ENCODE measurements around the gene PHACTR1.

The PHACTR1 gene

DNA sequence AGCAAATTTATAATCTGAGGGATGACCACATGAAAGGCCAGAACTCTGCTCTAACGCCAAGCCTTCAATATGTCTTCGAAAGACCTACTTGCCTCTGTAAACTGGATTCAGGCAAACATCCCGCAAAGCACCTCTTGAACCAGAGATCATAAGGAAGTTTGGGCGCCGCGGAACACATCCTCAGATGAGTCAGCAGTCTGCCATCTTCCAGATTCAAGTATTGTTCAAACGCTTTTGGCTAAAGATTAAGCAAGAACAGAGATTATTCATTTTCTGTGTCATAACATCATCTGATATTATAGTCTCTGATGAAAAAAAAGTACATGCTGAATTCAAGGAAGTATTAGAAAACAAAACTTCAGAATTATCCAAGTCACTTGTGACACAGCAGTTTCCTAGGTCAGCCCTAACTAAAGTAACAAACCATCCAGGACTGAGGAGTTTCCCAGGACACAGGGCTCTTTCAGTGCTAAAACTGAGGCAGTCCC is 591.0 kb downstream of the PHACTR1 start:
- H3K36me3 ChIP-seq (replicated peaks in 1 of 2; ENCODE audit: control insufficient read depth in 2 of 2, insufficient read depth in 2 of 2, low read length in 2 of 2) = peaks cover 32 to 94% of the 10 kb centered on the region in 2 donors
- H3K9me3 ChIP-seq (replicated peaks in 1 of 2; ENCODE audit: control insufficient read depth in 2 of 2, insufficient read depth in 1 of 2, low read depth in 1 of 2, low read length in 2 of 2) = no peaks in the 10 kb centered on the region
- H2BK15ac ChIP-seq (ENCODE audit: low read length) = no peak overlapping the region
- H4K91ac ChIP-seq (ENCODE audit: low read depth, low read length, poor library complexity) = no peak overlapping the region
- H2BK5ac ChIP-seq (ENCODE audit: low read length) = no peak overlapping the region
- no peak overlapping the region for H3K4ac ChIP-seq (ENCODE audit: low read length)
- H3K4me1 ChIP-seq (ENCODE audit: control insufficient read depth in 2 of 2, insufficient read depth in 1 of 2, low read depth in 1 of 2, low read length in 2 of 2) = no peaks in the 10 kb centered on the region
- H3K9ac ChIP-seq (ENCODE audit: low read depth, low read length, poor library complexity) = no peak overlapping the region
- DNase-seq (ENCODE audit: low spot score) = no peak
- H2BK120ac ChIP-seq (ENCODE audit: low read depth, low read length) = no peak overlapping the region
- no peak overlapping the region for H3K4me3 ChIP-seq (ENCODE audit: low read length in 2 of 2)
- no CpG with 5 or more reads among the region's 7 CpGs for WGBS, 2 donors (ENCODE audit: extremely low coverage in 2 of 2, insufficient read length in 2 of 2, insufficient replicate concordance in 1 of 2)
- H3K4me2 ChIP-seq (ENCODE audit: insufficient read depth, low read length, poor library complexity, severe bottlenecking) = no peak overlapping the region
- H3K23ac ChIP-seq (ENCODE audit: low read depth, low read length, poor library complexity) = no peak overlapping the region
- H3K14ac ChIP-seq (ENCODE audit: low read length) = no peak overlapping the region
- no peak overlapping the region for H2AFZ ChIP-seq (ENCODE audit: low read length)
- H4K8ac ChIP-seq (ENCODE audit: low read depth, low read length) = no peak overlapping the region
- H2BK12ac ChIP-seq (ENCODE audit: low read length) = no peak overlapping the region
- no peak overlapping the region for H2AK5ac ChIP-seq (ENCODE audit: low read depth, low read length)
- H3K27ac ChIP-seq (replicated peaks; ENCODE audit: low read length) = no peak overlapping the region
- no peaks in the 10 kb centered on the region for H3K27me3 ChIP-seq (ENCODE audit: control insufficient read depth in 3 of 3, insufficient read depth in 3 of 3, low read depth in 1 of 3, low read length in 3 of 3)
- H3K79me1 ChIP-seq (ENCODE audit: low read depth, low read length) = peaks cover 1% of the 10 kb centered on the region
- no peak overlapping the region for H3K18ac ChIP-seq (ENCODE audit: low read length)

DNA sequence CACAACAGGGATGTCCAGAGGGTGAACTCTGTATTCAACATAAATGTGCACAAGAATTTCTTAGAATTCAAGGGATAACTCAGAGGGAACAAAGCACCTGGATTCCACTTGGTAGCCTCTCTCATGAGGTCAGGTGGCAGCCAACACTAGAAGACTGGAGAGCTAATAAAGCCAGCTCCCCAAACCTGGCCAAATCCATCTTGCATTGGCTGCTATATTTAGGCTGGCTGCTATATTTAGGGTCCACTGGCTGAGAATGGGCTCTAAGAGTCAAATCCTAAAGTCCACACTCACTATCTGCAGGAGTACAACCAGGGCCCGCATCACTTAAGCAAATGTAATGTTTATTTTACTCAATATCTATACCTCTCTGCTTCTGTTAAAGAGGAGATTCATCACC is 591.8 kb downstream of the PHACTR1 start:
- Histone ChIP-seq H3K9me3 (replicated peaks in 1 of 2; ENCODE audit: control insufficient read depth in 2 of 2, insufficient read depth in 1 of 2, low read depth in 1 of 2, low read length in 2 of 2) (no peaks in the 10 kb centered on the region), H4K8ac (ENCODE audit: low read depth, low read length) (no peak overlapping the region), H3K14ac (ENCODE audit: low read length) (no peak overlapping the region), H3K23ac (ENCODE audit: low read depth, low read length, poor library complexity) (no peak overlapping the region), H3K36me3 (replicated peaks in 1 of 2; ENCODE audit: control insufficient read depth in 2 of 2, insufficient read depth in 2 of 2, low read length in 2 of 2) (peaks cover 26 to 94% of the 10 kb centered on the region in 2 donors), H3K27ac (replicated peaks; ENCODE audit: low read length) (no peak overlapping the region), H2BK120ac (ENCODE audit: low read depth, low read length) (no peak overlapping the region), H3K4me3 (ENCODE audit: low read length in 2 of 2) (no peak overlapping the region), H3K4ac (ENCODE audit: low read length) (no peak overlapping the region), H3K4me1 (ENCODE audit: control insufficient read depth in 2 of 2, insufficient read depth in 1 of 2, low read depth in 1 of 2, low read length in 2 of 2) (no peaks in the 10 kb centered on the region), H3K9ac (ENCODE audit: low read depth, low read length, poor library complexity) (no peak overlapping the region), H4K91ac (ENCODE audit: low read depth, low read length, poor library complexity) (no peak overlapping the region), H3K18ac (ENCODE audit: low read length) (no peak overlapping the region), H2BK12ac (ENCODE audit: low read length) (no peak overlapping the region), H3K4me2 (ENCODE audit: insufficient read depth, low read length, poor library complexity, severe bottlenecking) (no peak overlapping the region), H3K27me3 (ENCODE audit: control insufficient read depth in 3 of 3, insufficient read depth in 3 of 3, low read depth in 1 of 3, low read length in 3 of 3) (no peaks in the 10 kb centered on the region), H3K79me1 (ENCODE audit: low read depth, low read length) (peaks cover 1% of the 10 kb centered on the region), H2BK5ac (ENCODE audit: low read length) (no peak overlapping the region), H2AK5ac (ENCODE audit: low read depth, low read length) (no peak overlapping the region), H2BK15ac (ENCODE audit: low read length) (no peak overlapping the region), H2AFZ (ENCODE audit: low read length) (no peak overlapping the region)
- WGBS, 2 donors (ENCODE audit: extremely low coverage in 2 of 2, insufficient read length in 2 of 2, insufficient replicate concordance in 1 of 2) = no CpG with 5 or more reads among the region's 1 CpG
- DNase-seq (ENCODE audit: low spot score) = no peak

DNA sequence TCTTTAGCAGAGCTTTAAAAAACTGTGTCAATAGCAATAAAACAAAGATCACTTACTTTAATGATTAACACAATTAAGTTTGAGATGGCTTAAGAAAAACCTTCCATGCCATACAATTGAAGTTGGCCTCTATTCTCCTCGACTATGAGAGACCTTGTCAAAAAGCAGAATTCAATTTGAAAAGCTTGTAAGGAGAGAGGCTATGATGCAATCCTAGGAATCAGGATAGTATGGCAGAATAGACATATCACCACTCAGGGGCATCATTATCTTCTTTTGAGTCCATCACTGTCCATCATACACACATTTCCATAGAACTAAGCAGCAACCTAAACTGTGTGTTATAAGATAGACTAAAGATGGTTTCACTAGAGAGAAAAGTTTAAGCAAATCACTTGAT is 594.6 kb downstream of the PHACTR1 start:
- peaks cover 21 to 94% of the 10 kb centered on the region in 2 donors for H3K36me3 ChIP-seq (replicated peaks in 1 of 2; ENCODE audit: control insufficient read depth in 2 of 2, insufficient read depth in 2 of 2, low read length in 2 of 2)
- no peak overlapping the region for H2AFZ ChIP-seq (ENCODE audit: low read length)
- no peak overlapping the region for H2AK5ac ChIP-seq (ENCODE audit: low read depth, low read length)

DNA sequence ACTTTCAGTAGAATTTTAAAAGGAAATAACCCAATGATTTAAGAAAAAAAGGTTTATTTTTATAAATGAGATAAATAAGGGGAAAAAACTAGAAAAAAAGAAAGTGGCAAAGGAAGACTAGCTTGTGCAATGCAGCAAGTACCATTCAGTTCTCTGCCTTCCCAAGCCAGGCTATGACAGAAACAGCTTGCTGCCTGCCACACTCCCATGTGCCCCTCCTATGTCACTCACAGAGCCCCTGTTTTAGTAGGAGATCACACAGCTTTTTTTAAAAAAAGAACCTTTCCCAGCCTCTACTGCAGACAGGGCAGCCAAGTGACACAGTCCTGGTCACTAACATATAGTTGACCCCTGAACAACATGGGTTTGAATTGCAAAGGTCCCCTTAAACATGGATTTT is 598.2 kb downstream of the PHACTR1 start:
- Histone ChIP-seq H2BK5ac (ENCODE audit: low read length) (no peak overlapping the region), H3K14ac (ENCODE audit: low read length) (no peak overlapping the region), H2BK12ac (ENCODE audit: low read length) (no peak overlapping the region), H2AFZ (ENCODE audit: low read length) (no peak overlapping the region), H3K27ac (replicated peaks; ENCODE audit: low read length) (no peak overlapping the region), H3K4me1 (ENCODE audit: control insufficient read depth in 2 of 2, insufficient read depth in 1 of 2, low read depth in 1 of 2, low read length in 2 of 2) (no peaks in the 10 kb centered on the region), H3K36me3 (replicated peaks in 1 of 2; ENCODE audit: control insufficient read depth in 2 of 2, insufficient read depth in 2 of 2, low read length in 2 of 2) (peaks cover 28 to 94% of the 10 kb centered on the region in 2 donors), H3K9me3 (replicated peaks in 1 of 2; ENCODE audit: control insufficient read depth in 2 of 2, insufficient read depth in 1 of 2, low read depth in 1 of 2, low read length in 2 of 2) (no peaks in the 10 kb centered on the region), H3K18ac (ENCODE audit: low read length) (no peak overlapping the region), H2BK120ac (ENCODE audit: low read depth, low read length) (no peak overlapping the region), H3K4ac (ENCODE audit: low read length) (no peak overlapping the region), H2AK5ac (ENCODE audit: low read depth, low read length) (no peak overlapping the region), H4K8ac (ENCODE audit: low read depth, low read length) (no peak overlapping the region), H4K91ac (ENCODE audit: low read depth, low read length, poor library complexity) (no peak overlapping the region), H3K23ac (ENCODE audit: low read depth, low read length, poor library complexity) (no peak overlapping the region), H3K4me3 (ENCODE audit: low read length in 2 of 2) (no peak overlapping the region), H2BK15ac (ENCODE audit: low read length) (no peak overlapping the region), H3K79me1 (ENCODE audit: low read depth, low read length) (no peaks in the 10 kb centered on the region), H3K4me2 (ENCODE audit: insufficient read depth, low read length, poor library complexity, severe bottlenecking) (no peak overlapping the region), H3K9ac (ENCODE audit: low read depth, low read length, poor library complexity) (no peak overlapping the region), H3K27me3 (ENCODE audit: control insufficient read depth in 3 of 3, insufficient read depth in 3 of 3, low read depth in 1 of 3, low read length in 3 of 3) (no peaks in the 10 kb centered on the region)
- DNase-seq (ENCODE audit: low spot score) = no peak

More for the DNA sequence above, 594.6 kb downstream of the PHACTR1 start:
- no peak overlapping the region for H3K4me2 ChIP-seq (ENCODE audit: insufficient read depth, low read length, poor library complexity, severe bottlenecking)
- H4K8ac ChIP-seq (ENCODE audit: low read depth, low read length) = no peak overlapping the region
- H3K9ac ChIP-seq (ENCODE audit: low read depth, low read length, poor library complexity) = no peak overlapping the region
- H2BK5ac ChIP-seq (ENCODE audit: low read length) = no peak overlapping the region
- no peak for DNase-seq (ENCODE audit: low spot score)
- H3K4ac ChIP-seq (ENCODE audit: low read length) = no peak overlapping the region
- no peak overlapping the region for H2BK15ac ChIP-seq (ENCODE audit: low read length)
- no peak overlapping the region for H4K91ac ChIP-seq (ENCODE audit: low read depth, low read length, poor library complexity)
- no peaks in the 10 kb centered on the region for H3K4me1 ChIP-seq (ENCODE audit: control insufficient read depth in 2 of 2, insufficient read depth in 1 of 2, low read depth in 1 of 2, low read length in 2 of 2)
- H2BK12ac ChIP-seq (ENCODE audit: low read length) = no peak overlapping the region
- H3K4me3 ChIP-seq (ENCODE audit: low read length in 2 of 2) = no peak overlapping the region
- no peak overlapping the region for H3K18ac ChIP-seq (ENCODE audit: low read length)
- H3K27ac ChIP-seq (replicated peaks; ENCODE audit: low read length) = no peak overlapping the region
- no peaks in the 10 kb centered on the region for H3K27me3 ChIP-seq (ENCODE audit: control insufficient read depth in 3 of 3, insufficient read depth in 3 of 3, low read depth in 1 of 3, low read length in 3 of 3)
- no peak overlapping the region for H3K14ac ChIP-seq (ENCODE audit: low read length)
- WGBS, 2 donors (ENCODE audit: extremely low coverage in 2 of 2, insufficient read length in 2 of 2, insufficient replicate concordance in 1 of 2) = no CpG with 5 or more reads among the region's 1 CpG
- H3K79me1 ChIP-seq (ENCODE audit: low read depth, low read length) = peaks cover 1% of the 10 kb centered on the region
- H3K9me3 ChIP-seq (replicated peaks in 1 of 2; ENCODE audit: control insufficient read depth in 2 of 2, insufficient read depth in 1 of 2, low read depth in 1 of 2, low read length in 2 of 2) = no peaks in the 10 kb centered on the region
- no peak overlapping the region for H3K23ac ChIP-seq (ENCODE audit: low read depth, low read length, poor library complexity)
- H2BK120ac ChIP-seq (ENCODE audit: low read depth, low read length) = no peak overlapping the region
